Spleen (tissue), 7 donors: ENCODE measurements around the gene TRABD2B.

Experiments
- CTCF ChIP-seq, 11 experiments: fragments of 200-600 bp in 7 of 11; fragments of 450-650 bp in 4 of 11; sonication (generic) in 4 of 11; IDR thresholded peaks in 8 of 11; conservative IDR thresholded peaks in 3 of 11; 1 replicate in 7 of 11; 2 replicates in 4 of 11; pipeline versions ENCODE4 v1.4.0 to v1.8.0; 2016 to 2021; ENCODE audit warnings: antibody characterized with exemption in 11 of 11, inconsistent platforms in 4 of 11, mild to moderate bottlenecking in 1 of 11
- POLR2A ChIP-seq, 3 donors: fragments of 450-650 bp; IDR thresholded peaks; one replicate each; pipeline ENCODE4 v1.5.1; 2017; ENCODE audit warnings: antibody characterized with exemption in 3 of 3, mild to moderate bottlenecking in 1 of 3
- donor health status: DM: no; HTN: no; CAD: no; lungs with moderate emphysema.
- donor health status: DM: no; HTN: no; CAD: no.
- donor health status: DM: no; HTN: no; CAD: no.

- no peak for TF ChIP-seq CTCF (IDR thresholded peaks at IDR 0.05 in 8 of 11, conservative IDR thresholded peaks at IDR 0.05 in 3 of 11)
- no peak for TF ChIP-seq POLR2A (IDR thresholded peaks at IDR 0.05)
Measured at GRCh38 chr1:47769983-47770382, 227.2 kb downstream of the TRABD2B start.
